Liver (tissue), 9 donors: ENCODE results near the gene CITED4. TPM values are rescaled to one million over a fixed set of nuclear protein-coding genes. Genes with fewer than 3 reads are reported as not detected.

Source experiments
- DNase-seq: peaks from one replicate; pipeline ENCODE4 v3.0.0-alpha.2; 2017; ENCODE audit warnings: low spot score
- H3K27ac ChIP-seq, 2 donors: one replicate each; pipeline ENCODE4 v1.7.0; 2013; ENCODE audit warnings: inconsistent platforms in 2 of 2, low read length in 2 of 2, control low read depth in 1 of 2, low read depth in 1 of 2, mild to moderate bottlenecking in 1 of 2
- H3K27me3 ChIP-seq, 4 donors: one replicate each; pipeline versions ENCODE4 v1.6.1 to v1.7.0; 2013; ENCODE audit warnings: low read length in 3 of 4, inconsistent platforms in 1 of 4, mild to moderate bottlenecking in 1 of 4, moderate library complexity in 1 of 4; ENCODE audit not compliant: control insufficient read depth in 4 of 4, insufficient read depth in 4 of 4
- H3K36me3 ChIP-seq, 4 donors: one replicate each; pipeline versions ENCODE4 v1.6.1 to v1.7.0; 2013; ENCODE audit warnings: low read length in 3 of 4, mild to moderate bottlenecking in 3 of 4, low read depth in 1 of 4, moderate library complexity in 1 of 4; ENCODE audit not compliant: control insufficient read depth in 4 of 4, insufficient read depth in 3 of 4
- H3K4me1 ChIP-seq, 4 donors: one replicate each; pipeline versions ENCODE4 v1.6.1 to v1.7.0; 2013; ENCODE audit warnings: low read length in 3 of 4, mild to moderate bottlenecking in 3 of 4, moderate library complexity in 1 of 4; ENCODE audit not compliant: control insufficient read depth in 4 of 4, insufficient read depth in 4 of 4
- H3K4me3 ChIP-seq, 3 donors: one replicate each; pipeline versions ENCODE4 v1.6.1 to v1.7.0; 2013; ENCODE audit warnings: low read length in 3 of 3, control low read depth in 1 of 3, low read depth in 1 of 3, mild to moderate bottlenecking in 1 of 3
- H3K9ac ChIP-seq, 2 donors: one replicate each; pipeline ENCODE4 v1.7.0; 2013; ENCODE audit warnings: low read length in 2 of 2, mild to moderate bottlenecking in 2 of 2, moderate library complexity in 2 of 2, control low read depth in 1 of 2, low read depth in 1 of 2
- H3K9me3 ChIP-seq, 4 donors: one replicate each; pipeline versions ENCODE4 v1.6.1 to v1.7.0; 2013; ENCODE audit warnings: low read length in 3 of 4; ENCODE audit not compliant: control insufficient read depth in 4 of 4
- GABPA ChIP-seq, 2 donors: IDR thresholded peaks in 1 of 2; conservative IDR thresholded peaks in 1 of 2; 2 replicates each; pipeline ENCODE4 v1.6.1; 2016; ENCODE audit warnings: antibody characterized with exemption in 2 of 2, mild to moderate bottlenecking in 1 of 2, moderate library complexity in 1 of 2
- NR2F2 ChIP-seq: IDR thresholded peaks from 2 replicates; pipeline ENCODE4 v1.6.1; 2016; ENCODE audit warnings: antibody characterized with exemption
- RAD21 ChIP-seq, 2 donors: IDR thresholded peaks; 2 replicates each; pipeline ENCODE4 v1.6.1; 2016; ENCODE audit warnings: antibody characterized with exemption in 2 of 2, mild to moderate bottlenecking in 2 of 2
- RXRA ChIP-seq, 2 donors: IDR thresholded peaks; 2 replicates each; pipeline ENCODE4 v1.6.1; 2017 to 2018; ENCODE audit warnings: antibody characterized with exemption in 2 of 2, mild to moderate bottlenecking in 1 of 2
- YY1 ChIP-seq: IDR thresholded peaks from 2 replicates; pipeline ENCODE4 v1.6.1; 2016; ENCODE audit warnings: antibody characterized with exemption, mild to moderate bottlenecking
- WGBS: extraction: QIAGEN DNeasy Blood & Tissue Kit; methylation state at CpG from one replicate; pipeline ENCODE4 v1.1.7; 2013; 5-methylcytosine and 5-hydroxymethylcytosine counted together
- polyA plus RNA-seq, 2 donors: library from polyadenylated mRNA; stranded (reverse) in 1 of 2; unstranded in 1 of 2; fragments of 200-250 nt in 1 of 2; fragments of >200 nt in 1 of 2; fragmentation: Nextera tagmentation in 1 of 2; extraction: Ambion mirVana in 1 of 2; gene quantifications; one replicate each; pipeline versions ENCODE4 v1.2.1 to v1.2.3, GENCODE V29; 2013 to 2015
- total RNA-seq, 2 donors: library from RNA; depleted of rRNA; stranded (reverse); fragments of >200 nt; gene quantifications; one replicate each; pipeline ENCODE4 v1.2.3, GENCODE V29; 2014
- TF ChIP-seq, protein P1 (sequence below): fragments of 150-350 bp; IDR thresholded peaks from 2 replicates; pipeline ENCODE4 v1.5.1; 2017; ENCODE audit warnings: improper control_type of control experiment, low read depth, low read length; ENCODE audit not compliant: missing input control
- TF ChIP-seq, protein P2 (sequence below): IDR thresholded peaks from 2 replicates; pipeline ENCODE4 v1.6.1; 2016; ENCODE audit warnings: antibody characterized with exemption
- TF ChIP-seq, protein P3 (sequence below): IDR thresholded peaks from 2 replicates; pipeline ENCODE4 v1.6.1; 2016; ENCODE audit warnings: antibody characterized with exemption
- donor health status: healthy.
- donor health status: healthy.
- donor health status: healthy.
- donor health status: healthy.
- donor health status: healthy.

CITED4 gene
- total and polyA plus RNA-seq, 4 donors, result 1.4 to 9.9 (median 5.2) TPM

DNA sequence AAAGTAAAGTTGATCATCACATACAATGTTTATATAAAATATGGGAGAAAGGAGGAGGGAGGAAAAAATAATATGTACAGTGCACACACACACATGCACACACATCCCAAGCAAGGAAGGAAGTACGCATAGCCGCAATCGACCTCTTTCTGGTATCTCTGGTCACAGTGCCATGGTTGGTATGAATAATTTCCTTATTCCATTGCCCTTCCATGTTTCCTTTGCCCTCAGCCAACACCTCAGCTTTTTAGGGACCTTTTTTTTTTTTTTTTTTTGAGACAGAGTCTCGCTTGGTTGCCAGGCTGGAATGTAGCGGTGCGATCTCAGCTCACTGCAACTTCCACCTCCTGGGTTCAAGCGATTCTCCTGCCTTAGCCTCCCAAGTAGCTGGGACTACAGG is 20.6 kb downstream of the CITED4 start:
- WGBS, result 85% methylated on average over 7 of the region's 7 CpGs
- TF ChIP-seq NR2F2 (no peak), RXRA (IDR thresholded peaks at IDR 0.05) (no peak)
- TF ChIP-seq, protein P1, sequence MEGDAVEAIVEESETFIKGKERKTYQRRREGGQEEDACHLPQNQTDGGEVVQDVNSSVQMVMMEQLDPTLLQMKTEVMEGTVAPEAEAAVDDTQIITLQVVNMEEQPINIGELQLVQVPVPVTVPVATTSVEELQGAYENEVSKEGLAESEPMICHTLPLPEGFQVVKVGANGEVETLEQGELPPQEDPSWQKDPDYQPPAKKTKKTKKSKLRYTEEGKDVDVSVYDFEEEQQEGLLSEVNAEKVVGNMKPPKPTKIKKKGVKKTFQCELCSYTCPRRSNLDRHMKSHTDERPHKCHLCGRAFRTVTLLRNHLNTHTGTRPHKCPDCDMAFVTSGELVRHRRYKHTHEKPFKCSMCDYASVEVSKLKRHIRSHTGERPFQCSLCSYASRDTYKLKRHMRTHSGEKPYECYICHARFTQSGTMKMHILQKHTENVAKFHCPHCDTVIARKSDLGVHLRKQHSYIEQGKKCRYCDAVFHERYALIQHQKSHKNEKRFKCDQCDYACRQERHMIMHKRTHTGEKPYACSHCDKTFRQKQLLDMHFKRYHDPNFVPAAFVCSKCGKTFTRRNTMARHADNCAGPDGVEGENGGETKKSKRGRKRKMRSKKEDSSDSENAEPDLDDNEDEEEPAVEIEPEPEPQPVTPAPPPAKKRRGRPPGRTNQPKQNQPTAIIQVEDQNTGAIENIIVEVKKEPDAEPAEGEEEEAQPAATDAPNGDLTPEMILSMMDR, result no peak
- Histone ChIP-seq H3K9ac (no peak overlapping the region), H3K9me3 (no peaks in the 10 kb centered on the region), H3K27me3 (no peaks in the 10 kb centered on the region), H3K4me1 (peaks cover 0 to 3% (median 1%) of the 10 kb centered on the region in 4 donors), H3K27ac (no peak overlapping the region), H3K36me3 (no peaks in the 10 kb centered on the region), H3K4me3 (no peak overlapping the region)
- DNase-seq, result no peak

GRCh38 chr1:40840526-40841323 is 21.4 kb downstream of the CITED4 start:
- WGBS, result 64% methylated on average over 6 of the region's 6 CpGs
- no peak overlapping the region for H3K9ac ChIP-seq
- DNase-seq, result no peak

DNA sequence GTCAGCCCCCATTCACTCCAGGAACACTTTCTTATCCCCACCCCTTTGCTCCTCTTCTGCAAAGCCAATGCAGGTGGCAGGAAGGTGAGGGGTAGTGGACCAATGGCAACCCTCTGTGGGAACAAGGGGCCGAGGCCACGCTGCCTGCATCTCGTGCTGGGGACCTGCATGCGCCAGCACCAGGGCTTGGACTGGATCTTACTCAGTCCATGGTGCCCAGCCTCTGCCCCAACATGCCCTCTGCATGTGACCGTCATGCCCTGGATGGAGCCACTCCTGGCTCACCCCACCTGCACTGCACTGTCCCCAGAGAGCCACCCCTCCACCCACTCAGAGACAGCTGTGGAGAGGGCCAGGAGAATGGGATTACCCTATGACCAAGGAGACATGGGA is 22.2 kb downstream of the CITED4 start:
- no peak overlapping the region for H3K4me3 ChIP-seq
- H3K27me3 ChIP-seq, result no peaks in the 10 kb centered on the region
- H3K9me3 ChIP-seq, result no peaks in the 10 kb centered on the region
- no peak overlapping the region for H3K9ac ChIP-seq
- H3K36me3 ChIP-seq, result no peaks in the 10 kb centered on the region
- DNase-seq, result no peak
- no peak overlapping the region for H3K27ac ChIP-seq
- TF ChIP-seq, protein P2, sequence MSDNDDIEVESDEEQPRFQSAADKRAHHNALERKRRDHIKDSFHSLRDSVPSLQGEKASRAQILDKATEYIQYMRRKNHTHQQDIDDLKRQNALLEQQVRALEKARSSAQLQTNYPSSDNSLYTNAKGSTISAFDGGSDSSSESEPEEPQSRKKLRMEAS, result no peak
- no peak for TF ChIP-seq GABPA (IDR thresholded peaks at IDR 0.05 in 1 of 2, conservative IDR thresholded peaks at IDR 0.05 in 1 of 2)
- no peak for TF ChIP-seq YY1
- TF ChIP-seq NR2F2, result no peak
- TF ChIP-seq, protein P3, sequence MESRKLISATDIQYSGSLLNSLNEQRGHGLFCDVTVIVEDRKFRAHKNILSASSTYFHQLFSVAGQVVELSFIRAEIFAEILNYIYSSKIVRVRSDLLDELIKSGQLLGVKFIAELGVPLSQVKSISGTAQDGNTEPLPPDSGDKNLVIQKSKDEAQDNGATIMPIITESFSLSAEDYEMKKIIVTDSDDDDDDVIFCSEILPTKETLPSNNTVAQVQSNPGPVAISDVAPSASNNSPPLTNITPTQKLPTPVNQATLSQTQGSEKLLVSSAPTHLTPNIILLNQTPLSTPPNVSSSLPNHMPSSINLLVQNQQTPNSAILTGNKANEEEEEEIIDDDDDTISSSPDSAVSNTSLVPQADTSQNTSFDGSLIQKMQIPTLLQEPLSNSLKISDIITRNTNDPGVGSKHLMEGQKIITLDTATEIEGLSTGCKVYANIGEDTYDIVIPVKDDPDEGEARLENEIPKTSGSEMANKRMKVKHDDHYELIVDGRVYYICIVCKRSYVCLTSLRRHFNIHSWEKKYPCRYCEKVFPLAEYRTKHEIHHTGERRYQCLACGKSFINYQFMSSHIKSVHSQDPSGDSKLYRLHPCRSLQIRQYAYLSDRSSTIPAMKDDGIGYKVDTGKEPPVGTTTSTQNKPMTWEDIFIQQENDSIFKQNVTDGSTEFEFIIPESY, result no peak
- peaks cover 0 to 3% (median 1%) of the 10 kb centered on the region in 4 donors for H3K4me1 ChIP-seq
- 97% methylated on average over 5 of the region's 5 CpGs for WGBS

More at GRCh38 chr1:40840526-40841323, 21.4 kb downstream of the CITED4 start:
- Histone ChIP-seq H3K27ac (no peak overlapping the region), H3K27me3 (no peaks in the 10 kb centered on the region), H3K4me3 (no peak overlapping the region), H3K4me1 (peaks cover 0 to 3% (median 1%) of the 10 kb centered on the region in 4 donors), H3K36me3 (no peaks in the 10 kb centered on the region), H3K9me3 (no peaks in the 10 kb centered on the region)
- TF ChIP-seq RAD21 (IDR thresholded peaks at IDR 0.05) (no peak), NR2F2 (no peak)
